NCI-H2171 (cell line): ENCODE data around the gene TMCC3.
A peak's percentile ranks its signal among the peaks of the same experiment; 100 is the strongest.
"Not testable (repeated sequence)": the region's sequence is repeated elsewhere in the genome, so short reads cannot be mapped to it uniquely, and the experiment has no call there.

ENCODE experiments used
- DNase-seq: peaks from one replicate; lab custom pipeline; 2025; lab: John Stamatoyannopoulos, UW

Gene TMCC3, protein sequence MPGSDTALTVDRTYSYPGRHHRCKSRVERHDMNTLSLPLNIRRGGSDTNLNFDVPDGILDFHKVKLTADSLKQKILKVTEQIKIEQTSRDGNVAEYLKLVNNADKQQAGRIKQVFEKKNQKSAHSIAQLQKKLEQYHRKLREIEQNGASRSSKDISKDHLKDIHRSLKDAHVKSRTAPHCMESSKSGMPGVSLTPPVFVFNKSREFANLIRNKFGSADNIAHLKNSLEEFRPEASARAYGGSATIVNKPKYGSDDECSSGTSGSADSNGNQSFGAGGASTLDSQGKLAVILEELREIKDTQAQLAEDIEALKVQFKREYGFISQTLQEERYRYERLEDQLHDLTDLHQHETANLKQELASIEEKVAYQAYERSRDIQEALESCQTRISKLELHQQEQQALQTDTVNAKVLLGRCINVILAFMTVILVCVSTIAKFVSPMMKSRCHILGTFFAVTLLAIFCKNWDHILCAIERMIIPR

DNA sequence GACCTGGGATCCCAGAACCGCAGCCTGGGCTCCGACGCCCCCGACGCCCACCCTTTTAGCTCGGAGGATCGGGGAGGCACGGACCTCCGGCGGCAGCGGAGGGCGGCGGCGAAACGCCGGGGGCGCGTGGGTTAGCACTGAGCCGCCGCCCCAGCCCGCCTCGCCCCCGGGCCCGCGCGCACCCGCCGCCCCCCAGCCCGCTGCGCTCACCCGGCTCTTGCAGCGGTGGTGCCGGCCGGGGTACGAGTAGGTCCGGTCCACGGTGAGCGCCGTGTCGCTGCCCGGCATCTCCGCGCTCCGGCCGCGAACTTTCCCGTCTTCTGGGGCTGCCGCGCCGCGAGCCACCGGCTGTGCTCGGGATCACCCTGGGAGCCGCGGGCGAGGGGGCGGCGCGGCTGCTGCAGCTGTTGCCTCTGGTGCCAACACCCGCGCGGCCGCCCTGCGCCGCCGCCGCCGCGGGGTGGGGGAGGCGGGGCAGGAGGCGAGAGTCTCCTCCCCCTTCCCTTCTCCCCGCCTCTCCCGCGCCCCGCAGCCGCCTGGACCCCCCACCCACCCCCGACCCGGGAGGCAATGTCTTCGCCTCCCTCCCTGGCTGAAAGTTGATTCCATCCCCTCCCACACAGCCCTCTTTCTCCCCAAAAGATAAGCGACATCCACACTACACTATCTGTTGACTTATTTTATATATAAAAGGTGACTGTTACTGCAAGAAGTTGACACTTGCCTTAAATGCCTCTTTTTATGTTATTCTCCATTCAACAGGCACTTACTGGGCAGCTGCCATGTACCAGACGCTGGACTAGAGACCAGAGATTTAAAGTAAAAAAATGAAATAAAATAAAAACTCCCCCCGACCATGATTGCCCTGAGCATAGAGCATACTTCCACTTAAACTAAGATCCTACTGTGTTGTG lies at the start of gene TMCC3:
TMCC3 (minus strand) TSS at position 415 of the 914 bp plus-strand sequence; CDS start at position 288, 127 bp downstream.
- DNase-seq = peak; percentile 41

DNA sequence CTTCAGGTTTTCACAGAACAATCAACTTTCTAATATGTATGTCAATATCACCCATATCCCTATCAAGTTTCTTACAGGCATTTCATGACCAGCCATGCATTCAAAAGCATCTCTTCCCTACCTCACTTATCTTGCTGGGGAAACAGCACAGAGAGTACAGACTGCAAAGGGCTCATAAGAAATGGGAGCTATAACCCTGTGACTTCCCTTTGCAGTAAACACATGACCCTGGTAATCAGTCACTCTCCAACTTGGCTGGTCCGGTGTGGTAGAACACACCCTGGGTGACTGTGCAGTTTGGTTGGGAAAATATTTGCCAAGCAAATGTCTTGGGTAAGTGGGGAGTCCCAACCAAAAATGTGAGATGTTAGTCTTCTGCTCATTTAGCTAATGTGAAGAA lies 49.4 kb upstream of the TMCC3 start:
- no peak for DNase-seq

DNA sequence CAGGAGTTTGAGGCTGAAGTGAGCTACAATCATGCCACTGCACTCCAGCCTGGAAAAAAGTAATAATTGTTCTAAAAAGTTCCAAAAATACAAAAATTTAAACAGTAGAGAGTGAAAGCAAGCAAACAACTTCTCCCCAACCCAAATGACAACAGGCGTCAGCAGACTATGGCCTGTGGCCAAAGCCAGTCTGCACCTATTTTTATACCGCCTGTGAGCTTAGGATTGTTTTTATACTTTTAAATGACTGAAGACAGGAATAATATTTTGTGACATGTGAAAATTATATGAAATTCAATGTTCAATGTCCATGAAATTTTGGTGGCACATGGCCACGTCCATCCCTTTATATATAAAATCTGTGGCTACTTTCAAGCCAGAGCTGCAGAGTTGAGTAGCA lies 48.2 kb upstream of the TMCC3 start:
- DNase-seq = no peak

DNA sequence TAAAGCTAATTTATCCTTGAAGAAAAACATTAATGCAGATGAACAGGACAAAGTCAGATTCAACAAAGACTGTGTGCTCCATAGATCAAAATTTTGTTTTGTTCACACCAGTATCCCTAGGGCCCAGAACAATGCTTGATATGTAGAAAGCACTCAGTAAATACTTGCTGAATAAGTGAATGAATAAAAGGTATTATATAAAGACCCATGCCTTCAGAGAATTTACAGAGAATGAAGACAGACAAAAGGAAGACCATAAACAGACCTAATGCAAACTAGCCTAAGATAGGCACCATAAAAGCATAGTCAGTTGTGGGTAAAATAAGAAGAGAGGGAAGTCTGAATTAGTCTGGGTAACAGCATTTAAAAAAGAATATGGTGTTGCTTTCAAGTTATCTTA lies 47.3 kb upstream of the TMCC3 start:
- DNase-seq = no peak

DNA sequence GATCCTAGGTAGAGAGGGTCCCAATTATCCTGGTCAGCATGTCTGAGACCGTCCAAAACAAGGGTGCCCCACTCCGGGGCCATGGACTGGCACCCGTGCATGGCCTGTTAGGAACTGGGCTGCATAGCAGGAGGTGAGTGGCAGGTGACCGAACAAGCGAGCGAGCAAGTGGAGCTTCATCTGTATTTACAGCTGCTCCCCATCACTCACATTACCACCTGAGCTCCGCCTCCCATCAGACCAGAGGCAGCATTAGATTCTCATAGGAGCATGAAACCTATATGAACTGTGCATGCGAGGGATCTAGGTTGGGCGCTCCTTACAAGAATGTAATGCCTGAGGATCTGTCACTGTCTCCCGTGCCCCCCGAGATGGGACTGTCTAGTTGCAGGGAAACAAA lies 44.4 kb upstream of the TMCC3 start:
- DNase-seq = no peak

DNA sequence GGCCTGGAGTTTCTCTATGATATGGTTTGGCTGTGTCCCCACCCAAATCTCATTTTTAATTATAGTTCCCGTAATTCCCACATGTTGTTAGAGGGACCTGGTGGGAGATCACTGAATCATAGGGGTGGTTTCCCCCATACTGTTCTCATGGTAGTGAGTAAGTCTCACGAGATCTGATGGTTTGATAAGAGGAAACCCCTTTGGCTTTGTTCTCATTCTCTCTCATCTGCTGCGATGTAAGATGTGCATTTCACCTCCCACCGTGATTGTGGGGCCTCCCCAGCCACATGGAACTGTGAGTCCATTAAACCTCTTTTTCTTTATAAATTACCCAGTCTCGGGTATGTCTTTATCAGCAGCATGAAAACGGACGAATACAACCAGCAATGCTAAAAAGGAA lies 42.5 kb upstream of the TMCC3 start:
- DNase-seq = not testable (repeated sequence)

DNA sequence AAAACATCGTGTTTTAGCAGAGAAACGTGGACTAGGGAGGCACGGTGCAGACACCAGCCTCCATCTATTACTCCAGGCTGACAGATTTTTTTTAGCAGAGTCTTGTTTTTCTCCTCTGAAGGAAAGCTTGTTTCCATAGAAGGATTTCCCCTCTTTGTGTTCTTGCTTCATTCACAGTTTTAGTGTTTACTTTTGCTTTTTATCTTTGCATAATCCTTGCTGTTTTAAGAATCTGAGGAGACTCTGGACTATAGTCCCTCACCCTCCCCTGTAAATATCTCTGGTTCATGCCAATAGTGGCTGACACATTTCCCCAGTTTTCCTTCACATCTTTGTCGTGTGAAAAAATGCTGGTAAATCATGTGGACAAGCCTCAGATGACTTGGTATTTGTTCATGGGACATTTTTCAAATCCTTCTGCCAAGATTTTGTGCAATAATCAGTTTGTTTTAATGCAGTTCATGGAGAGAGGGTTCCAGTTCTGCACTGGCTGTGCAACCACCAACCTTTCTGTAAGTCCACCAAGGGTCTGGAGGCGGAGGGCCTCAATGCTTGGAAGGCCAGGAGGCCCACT lies 39.9 kb upstream of the TMCC3 start:
- no peak for DNase-seq

DNA sequence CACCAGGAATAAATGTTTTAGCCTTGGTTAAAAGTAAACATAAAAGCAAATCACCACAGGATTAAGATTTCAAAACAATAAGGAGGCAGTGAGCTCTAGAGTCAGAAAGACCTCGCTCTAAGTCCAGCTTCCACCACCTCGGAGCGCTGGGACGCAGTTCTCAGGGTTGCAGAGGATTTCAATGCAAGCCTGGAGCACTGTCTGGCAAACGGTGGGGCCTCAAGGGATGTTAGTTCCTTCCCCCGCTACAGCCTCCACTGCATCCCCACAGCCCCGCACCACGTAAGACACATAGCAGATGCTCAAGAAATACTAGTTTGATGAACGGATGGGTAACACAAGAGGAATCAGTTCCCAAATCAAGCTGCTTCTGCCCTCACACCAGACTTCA lies 39.3 kb upstream of the TMCC3 start:
- no peak for DNase-seq

DNA sequence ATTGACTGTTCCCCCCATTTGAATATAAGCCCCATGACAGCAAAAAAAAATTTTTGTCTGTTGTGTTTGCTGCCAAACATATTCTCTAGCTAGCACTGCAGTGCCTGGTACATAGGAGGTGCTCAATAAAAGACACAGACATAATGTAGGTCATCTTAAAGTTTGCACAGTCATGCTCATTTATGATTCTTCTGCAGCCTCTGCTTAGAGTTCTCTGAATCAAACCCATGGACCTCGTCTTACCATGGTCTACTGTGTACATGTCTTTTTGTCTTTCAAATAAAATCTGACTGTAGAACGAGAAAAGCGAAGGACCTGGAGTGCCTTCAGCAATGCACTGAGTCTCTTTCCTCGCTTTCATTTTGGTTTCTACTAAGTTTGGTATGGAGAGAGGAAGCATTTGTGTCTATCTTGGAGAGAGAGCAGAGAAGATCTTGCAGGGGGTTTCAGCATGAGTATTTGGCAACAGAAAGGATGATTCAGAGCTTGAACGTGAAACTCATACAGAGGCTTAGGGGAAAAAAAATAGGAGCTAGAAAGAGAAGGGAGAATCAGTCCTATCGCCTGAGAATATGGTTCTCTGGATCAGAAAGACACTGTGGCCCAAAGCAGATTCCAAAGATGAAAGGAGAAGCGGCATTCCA lies 38.8 kb upstream of the TMCC3 start:
- DNase-seq = no peak

DNA sequence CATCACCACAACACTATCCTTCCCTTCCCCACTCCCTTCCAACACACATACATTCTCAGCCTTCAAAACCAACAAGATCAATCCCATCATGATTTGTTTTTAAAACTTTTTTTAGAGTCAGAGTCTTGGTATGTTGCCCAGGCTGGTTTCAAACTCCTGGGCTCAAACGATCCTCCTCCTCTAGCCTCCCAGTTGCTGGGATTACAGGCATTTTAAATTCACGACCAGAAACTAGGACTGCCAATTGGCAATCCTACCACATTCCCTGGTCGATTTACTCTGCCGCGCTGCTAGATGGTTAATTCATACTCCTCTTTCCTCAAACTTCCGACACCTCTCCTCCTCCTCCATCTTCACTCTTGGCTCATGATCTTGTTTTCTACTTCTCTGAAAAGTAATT lies 37.5 kb upstream of the TMCC3 start:
- DNase-seq = no peak

DNA sequence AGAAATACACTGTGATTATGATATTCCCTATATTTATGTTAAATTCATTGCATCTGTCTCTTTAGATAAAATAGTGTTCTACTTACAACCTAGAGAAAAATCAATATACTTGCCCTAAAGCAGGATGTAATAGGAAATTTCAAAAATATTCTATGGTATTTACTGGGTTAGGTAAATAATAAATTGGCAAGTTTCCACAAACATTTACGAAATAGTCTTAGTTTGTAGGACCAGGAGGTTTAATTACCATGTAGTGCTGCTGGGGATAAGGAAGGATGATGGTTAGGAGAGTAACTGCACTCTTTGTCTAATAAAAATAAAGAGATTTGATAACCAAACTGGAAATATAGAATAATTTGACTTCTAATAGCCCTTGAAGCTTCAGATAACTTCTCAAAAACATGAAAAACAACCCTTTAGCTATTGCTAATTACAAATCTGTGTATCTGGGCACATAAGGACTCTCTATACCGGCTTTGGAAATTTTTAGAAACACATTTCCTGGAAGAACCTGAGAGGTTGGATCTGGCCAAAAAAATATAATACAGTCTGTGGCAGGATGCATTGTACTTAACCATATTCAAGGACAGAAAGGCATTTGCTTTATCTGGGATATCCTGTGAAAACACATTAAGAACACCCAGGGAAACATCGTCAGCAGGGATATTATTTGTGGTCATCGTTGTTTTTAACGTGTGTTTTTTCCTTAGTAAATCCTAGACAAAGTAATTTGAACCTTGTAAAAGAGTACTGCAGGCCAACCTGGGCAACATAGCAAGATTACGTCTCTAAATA lies 36.7 kb upstream of the TMCC3 start:
- DNase-seq = no peak

DNA sequence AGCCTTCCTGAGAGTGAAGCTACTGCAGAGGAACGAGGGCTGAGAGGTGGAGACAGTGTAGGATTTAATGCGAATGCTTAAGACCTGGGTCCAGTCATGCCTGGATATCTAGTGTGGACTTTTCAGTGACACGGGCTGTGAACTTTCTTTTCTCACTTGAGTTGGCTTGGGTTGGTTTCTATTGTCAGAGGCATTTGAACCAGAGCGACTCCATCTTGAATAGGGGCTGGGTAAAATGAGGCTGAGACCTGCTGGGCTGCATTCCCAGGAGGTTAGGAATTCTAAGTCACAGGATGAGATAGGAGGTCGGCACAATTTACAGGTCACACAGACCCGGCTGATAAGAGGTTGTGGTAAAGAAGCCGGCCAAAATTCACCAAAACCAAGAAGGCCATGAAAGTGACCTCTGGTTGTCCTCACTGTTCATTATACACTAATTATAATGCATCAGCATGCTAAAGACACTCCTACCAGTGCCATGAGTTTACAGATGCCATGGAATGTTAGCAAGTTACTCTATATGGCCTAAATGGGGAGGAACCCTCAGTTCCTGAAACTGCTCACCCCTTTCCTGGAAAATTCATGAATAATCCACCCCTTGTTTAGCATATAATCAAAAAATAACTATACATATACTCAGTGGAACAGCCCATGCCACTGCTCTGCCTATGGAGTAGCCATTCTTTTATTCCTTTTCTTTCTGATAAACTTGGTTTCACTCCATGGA lies 34.2 kb upstream of the TMCC3 start:
- DNase-seq = no peak

DNA sequence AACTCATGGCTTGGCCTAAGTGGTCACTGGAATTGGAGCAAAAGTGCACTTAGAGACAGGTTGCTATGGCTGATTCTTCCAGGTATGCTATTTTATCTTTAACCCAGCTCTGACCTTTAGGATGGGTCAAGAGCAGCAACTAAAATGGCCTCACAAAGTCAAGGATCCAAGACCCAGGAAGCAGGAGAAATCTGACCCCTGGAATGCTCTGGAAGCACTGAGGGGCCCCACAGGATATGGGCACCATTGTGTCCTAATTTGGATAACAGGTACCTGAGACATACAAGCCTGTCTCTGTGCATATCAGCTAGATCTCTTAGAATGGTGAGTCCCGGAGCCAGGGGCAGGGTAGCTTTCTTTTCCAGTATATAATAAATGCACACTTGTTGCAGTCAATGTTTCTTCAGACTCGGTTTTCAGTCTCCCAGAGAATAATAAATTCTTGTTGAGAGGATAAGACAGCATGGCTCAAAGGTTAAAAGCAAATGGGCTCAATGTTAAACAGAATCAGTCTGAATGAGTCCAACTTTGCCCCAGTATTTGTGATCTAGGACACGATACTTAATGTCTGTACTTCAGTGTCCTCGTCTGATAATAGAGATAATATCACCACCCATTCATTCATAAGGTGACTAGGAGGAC lies 29.3 kb upstream of the TMCC3 start:
- DNase-seq = no peak

DNA sequence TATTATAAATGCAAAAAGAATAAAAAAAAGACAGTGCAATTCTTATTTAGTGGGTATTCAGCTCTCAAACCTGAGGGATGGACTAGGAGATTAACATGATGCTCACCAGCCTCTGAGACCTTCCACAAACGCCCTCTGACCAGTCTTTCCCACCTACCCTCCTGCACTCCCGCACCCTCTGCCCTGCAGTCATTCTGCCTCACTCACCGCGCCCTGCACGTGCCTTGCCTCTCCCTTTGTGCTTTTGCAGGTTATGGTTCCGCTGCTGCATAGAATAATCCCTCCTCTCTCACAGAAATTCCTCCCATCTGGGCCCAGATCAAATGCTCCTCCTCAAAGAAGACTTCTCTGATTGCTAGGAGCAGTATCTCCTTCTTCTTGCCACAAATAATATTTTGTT lies 28.5 kb upstream of the TMCC3 start:
- no peak for DNase-seq

DNA sequence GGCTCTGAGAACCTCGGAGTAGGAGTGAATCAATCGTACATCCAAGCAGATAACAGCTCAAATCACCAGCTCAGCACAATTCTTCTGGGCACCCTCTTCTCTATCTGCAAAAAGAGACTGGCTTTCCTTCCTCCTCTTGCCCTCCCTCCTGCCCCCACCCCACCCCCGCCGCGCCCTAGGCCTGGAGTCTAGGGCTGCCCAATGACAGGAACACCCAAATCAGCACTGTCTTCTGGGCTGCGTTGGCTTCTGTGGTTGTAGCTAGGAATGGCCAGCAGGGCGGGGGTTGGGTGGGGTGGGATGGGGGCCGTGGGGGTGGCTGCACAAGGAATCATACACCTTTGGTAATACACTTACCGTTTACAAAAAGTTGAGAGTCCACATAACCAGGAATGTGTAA lies 28.0 kb upstream of the TMCC3 start:
- no peak for DNase-seq

DNA sequence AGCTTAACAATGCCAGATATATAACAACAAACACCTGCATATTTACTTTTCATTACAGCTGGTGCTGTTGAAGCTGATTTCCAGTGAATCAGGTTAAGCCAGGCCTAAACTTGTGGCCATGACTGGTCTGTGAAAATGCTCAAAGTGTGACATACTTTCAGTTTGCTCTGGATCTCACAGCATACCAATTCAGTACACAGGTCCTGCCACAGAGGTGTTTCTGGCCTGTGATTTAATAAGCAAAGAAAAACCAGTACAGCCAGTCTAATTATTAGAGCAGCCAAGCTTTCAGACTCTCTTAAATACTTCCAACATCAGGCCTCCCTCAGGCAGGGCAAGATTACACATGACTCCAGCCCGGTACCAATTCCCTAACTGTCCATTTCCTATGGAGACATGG lies 27.4 kb upstream of the TMCC3 start:
- no peak for DNase-seq

DNA sequence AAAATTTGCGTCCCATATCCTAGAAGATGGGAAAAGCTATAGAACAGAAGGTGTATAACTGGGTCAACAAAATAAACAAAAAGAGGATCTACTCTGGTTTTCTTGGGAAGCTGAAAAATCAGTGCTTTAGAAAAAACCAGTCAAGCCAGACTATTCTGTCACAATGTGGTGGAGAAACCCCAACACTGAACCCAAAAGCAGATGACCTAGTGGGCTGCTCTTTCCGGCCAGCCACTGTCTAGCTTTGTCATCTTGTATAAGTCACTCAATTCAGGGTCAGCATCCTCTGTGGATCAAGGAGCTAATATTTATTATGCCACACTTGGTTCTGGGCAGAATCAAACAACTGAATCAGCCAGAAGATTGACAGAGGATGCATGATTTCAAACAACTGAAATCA lies 26.6 kb upstream of the TMCC3 start:
- no peak for DNase-seq

DNA sequence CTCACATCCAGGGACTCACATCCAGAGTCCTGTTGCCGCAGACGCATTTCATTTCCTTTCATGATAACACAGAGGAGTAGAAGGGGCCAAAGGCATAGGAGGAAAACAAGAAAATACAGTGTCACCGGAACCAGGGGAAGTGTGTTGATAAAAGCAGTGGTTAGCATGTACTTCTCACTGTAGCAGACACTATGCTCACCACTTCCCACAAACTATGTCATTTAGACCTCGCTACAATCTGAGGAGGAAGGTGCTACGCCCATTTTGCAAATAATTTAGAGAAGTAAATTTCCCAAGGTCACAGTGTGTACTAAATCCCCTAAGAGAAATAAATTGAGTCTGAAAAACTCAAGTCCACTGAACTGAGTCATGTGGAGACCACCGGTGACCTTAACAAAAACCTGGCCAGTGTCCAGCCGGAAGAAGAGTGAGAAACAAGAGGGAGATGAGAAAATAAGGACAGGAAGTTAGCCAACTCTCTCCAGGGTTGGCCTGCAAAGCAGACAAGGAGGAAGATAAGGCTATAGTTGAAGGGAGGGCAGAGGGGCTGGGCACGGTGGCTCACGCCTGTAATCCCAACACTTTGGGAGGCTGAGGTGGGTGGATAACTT lies 25.8 kb upstream of the TMCC3 start:
- no peak for DNase-seq

DNA sequence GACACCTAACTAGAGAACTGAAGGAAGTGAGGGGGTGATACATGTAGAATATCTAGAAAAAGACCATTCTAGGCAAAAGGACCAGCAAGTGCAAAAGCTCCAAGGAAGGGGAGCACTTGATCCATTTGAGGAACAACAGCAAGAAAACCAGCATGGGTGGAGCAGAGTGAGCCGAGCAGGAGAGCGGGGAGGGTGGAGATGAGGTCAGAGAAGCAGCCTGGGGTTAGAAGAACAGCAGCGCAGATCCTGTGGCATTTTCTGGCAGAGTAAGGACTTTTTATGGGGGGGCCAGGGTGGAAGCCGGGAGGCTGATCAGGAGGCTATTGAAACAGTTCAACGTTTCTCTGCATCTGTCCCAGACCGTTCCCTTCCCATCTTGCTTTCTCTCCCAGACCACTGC lies 24.5 kb upstream of the TMCC3 start:
- DNase-seq = no peak

DNA sequence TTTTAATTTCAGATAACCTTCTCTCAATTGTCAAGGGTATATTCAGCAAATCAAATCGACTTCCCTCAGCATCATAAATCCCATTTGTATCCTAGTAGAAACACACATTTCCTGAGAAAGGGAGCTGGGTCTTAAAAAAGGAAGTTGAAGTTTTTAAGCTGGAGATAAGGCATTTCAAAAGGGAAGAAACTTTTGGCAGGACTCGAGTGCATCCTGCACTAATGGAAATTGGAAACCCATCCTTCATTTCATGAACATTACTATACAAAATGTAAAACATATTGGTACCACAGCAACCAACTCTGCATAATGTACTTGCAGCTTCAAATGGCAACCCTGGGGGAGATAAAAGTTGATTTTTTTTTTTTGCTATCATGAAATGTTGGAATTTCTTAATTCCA lies 23.7 kb upstream of the TMCC3 start:
- no peak for DNase-seq
